ENCODE data around the gene MTPN.

GRCh38 chr7:135904282-135904681 is 72.9 kb downstream of the MTPN start:
- TF ChIP-seq CTCF (IDR thresholded peaks at IDR 0.05): no peak
- TF ChIP-seq EZH2 (IDR thresholded peaks at IDR 0.05): no peak
- TF ChIP-seq EZH2phosphoT487 (IDR thresholded peaks at IDR 0.05): no peak

Data from neural progenitor cell (in vitro differentiated cells).